Bladder microvascular endothelial cell (primary cell): ENCODE results near the gene AKR1B15. TPM values are rescaled to one million over a fixed set of nuclear protein-coding genes. Genes with fewer than 3 reads are reported as not detected.

Source experiments
- total RNA-seq: library from RNA; depleted of rRNA; stranded (reverse); fragments of >200 nt; gene quantifications from 2 replicates; pipeline ENCODE4 v1.2.3, GENCODE V29; 2014

Gene AKR1B15
- total RNA-seq, result not detected in 2 replicates

DNA sequence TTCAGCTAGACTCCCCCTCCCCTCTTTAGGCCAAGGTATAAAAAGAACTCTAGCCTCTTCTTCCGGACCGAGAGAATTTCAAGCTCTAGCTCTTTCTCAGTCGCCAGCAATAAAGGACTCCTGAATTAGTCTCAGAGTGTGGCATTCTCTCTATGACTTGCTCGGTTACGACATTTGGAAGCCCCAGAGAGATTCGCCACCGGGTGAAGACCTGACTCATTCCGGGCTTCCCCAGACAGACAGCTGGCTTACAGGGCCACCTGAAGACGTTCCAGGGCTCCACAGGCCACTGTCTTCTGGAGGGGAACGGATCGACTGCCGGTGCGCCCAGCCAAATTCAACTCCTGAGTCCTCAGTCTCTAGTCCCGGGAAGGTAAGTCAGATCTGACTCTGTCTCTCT is at the start of gene AKR1B15:
Gene AKR1B15 (plus strand): TSS at position 234 of the 400 bp plus-strand sequence. CDS start 15,510 bp downstream, outside the sequence.

Other genes with a start within 250 kb of the AKR1B15 start
- 6.8 and 24.2 TPM in 2 replicates for gene SLC35B4, start 232.2 kb upstream of the AKR1B15 start, total RNA-seq
- 59.9 and 66.2 TPM in 2 replicates for gene AKR1B1, start 90.0 kb upstream of the AKR1B15 start, total RNA-seq
- gene AKR1B10, start 21.5 kb upstream of the AKR1B15 start, total RNA-seq, result not detected in 2 replicates
- 15.2 and 20.1 TPM in 2 replicates for gene BPGM, start 97.7 kb downstream of the AKR1B15 start, total RNA-seq
- gene CALD1, start 230.5 kb downstream of the AKR1B15 start, total RNA-seq, result 135 and 315 TPM in 2 replicates